Breast epithelium (tissue), 4 donors: Measurements from ENCODE around the gene RRM1. TPM values are rescaled to one million over a fixed set of nuclear protein-coding genes. Genes with fewer than 3 reads are reported as not detected.

Experiments
- DNase-seq, 2 donors: peaks; one replicate each; pipeline ENCODE4 v3.0.0-alpha.2; 2019; ENCODE audit warnings: low spot score in 2 of 2
- H3K27ac ChIP-seq, 2 donors: fragments of 200-600 bp; sonication (generic) in 1 of 2; one replicate each; pipeline ENCODE4 v1.5.1; 2016 to 2019; ENCODE audit warnings: mild to moderate bottlenecking in 1 of 2
- H3K27me3 ChIP-seq, 2 donors: fragments of 200-600 bp; sonication (generic) in 1 of 2; one replicate each; pipeline versions ENCODE4 v1.5.1 to v1.6.0; 2017 to 2019; ENCODE audit warnings: control low read depth in 1 of 2, mild to moderate bottlenecking in 1 of 2
- H3K36me3 ChIP-seq: fragments of 200-600 bp; one replicate; pipeline ENCODE4 v1.5.1; 2019
- H3K4me1 ChIP-seq, 2 donors: fragments of 200-600 bp; sonication (generic); one replicate each; pipeline ENCODE4 v1.5.1; 2016 to 2019; ENCODE audit warnings: control low read depth in 1 of 2
- H3K4me3 ChIP-seq, 3 donors: fragments of 200-600 bp; sonication (generic); 1 replicate in 2 of 3; 2 replicates in 1 of 3; pipeline ENCODE4 v1.5.1; 2016 to 2019; ENCODE audit warnings: mild to moderate bottlenecking in 3 of 3, moderate library complexity in 2 of 3
- H3K9me3 ChIP-seq, 2 donors: fragments of 200-600 bp; sonication (generic) in 1 of 2; one replicate each; pipeline ENCODE4 v1.5.1; 2016 to 2019; ENCODE audit warnings: control low read depth in 1 of 2
- POLR2A ChIP-seq: fragments of 450-650 bp; IDR thresholded peaks from one replicate; pipeline ENCODE4 v1.6.1; 2016; ENCODE audit warnings: antibody characterized with exemption, mild to moderate bottlenecking, moderate library complexity
- POLR2AphosphoS5 ChIP-seq, 3 donors: sonication (generic); formaldehyde crosslinking; IDR thresholded peaks; one replicate each; pipeline ENCODE4 v1.6.1; 2017; ENCODE audit warnings: antibody characterized with exemption in 3 of 3
- intact Hi-C: fragments of 100-400 bp; cut with DNase I; formaldehyde crosslinking; loops from one replicate; pipeline ENCODE4 v1.15.1; 2023; ENCODE audit warnings: low total_unique reads
- total RNA-seq, 3 donors: library from RNA; depleted of rRNA; stranded (reverse); fragments of >200 nt; gene quantifications; one replicate each; pipeline ENCODE4 v1.1.0, GENCODE V29; 2016
- TF ChIP-seq, protein P1 (sequence below), 3 donors: fragments of 450-650 bp; IDR thresholded peaks; one replicate each; pipeline ENCODE4 v1.5.1; 2016 to 2017; ENCODE audit warnings: antibody characterized with exemption in 3 of 3, mild to moderate bottlenecking in 3 of 3, moderate library complexity in 3 of 3

RRM1 gene
- total RNA-seq, 3 donors from 2014 or later, result 35.7 to 52.0 (median 52.0) TPM

DNA sequence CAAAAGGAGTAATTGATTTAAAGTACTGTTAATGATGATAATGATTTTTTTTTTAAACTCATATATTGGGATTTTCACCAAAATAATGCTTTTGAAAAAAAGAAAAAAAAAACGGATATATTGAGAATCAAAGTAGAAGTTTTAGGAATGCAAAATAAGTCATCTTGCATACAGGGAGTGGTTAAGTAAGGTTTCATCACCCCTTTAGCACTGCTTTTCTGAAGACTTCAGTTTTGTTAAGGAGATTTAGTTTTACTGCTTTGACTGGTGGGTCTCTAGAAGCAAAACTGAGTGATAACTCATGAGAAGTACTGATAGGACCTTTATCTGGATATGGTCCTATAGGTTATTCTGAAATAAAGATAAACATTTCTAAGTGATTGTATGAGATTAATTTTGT lies 43.9 kb downstream of the RRM1 start:
- TF ChIP-seq POLR2AphosphoS5 (IDR thresholded peaks at IDR 0.05), result no peak
- no peak overlapping the region for H3K27ac ChIP-seq
- H3K4me3 ChIP-seq, result no peak overlapping the region
- DNase-seq, result no peak
- H3K27me3 ChIP-seq, result no peaks in the 10 kb centered on the region
- H3K9me3 ChIP-seq, result peaks cover 0 to 23% of the 10 kb centered on the region in 2 donors
- H3K36me3 ChIP-seq, result peaks cover 6% of the 10 kb centered on the region
- intact Hi-C loops, result no loop called here
- H3K4me1 ChIP-seq, result no peaks in the 10 kb centered on the region

DNA sequence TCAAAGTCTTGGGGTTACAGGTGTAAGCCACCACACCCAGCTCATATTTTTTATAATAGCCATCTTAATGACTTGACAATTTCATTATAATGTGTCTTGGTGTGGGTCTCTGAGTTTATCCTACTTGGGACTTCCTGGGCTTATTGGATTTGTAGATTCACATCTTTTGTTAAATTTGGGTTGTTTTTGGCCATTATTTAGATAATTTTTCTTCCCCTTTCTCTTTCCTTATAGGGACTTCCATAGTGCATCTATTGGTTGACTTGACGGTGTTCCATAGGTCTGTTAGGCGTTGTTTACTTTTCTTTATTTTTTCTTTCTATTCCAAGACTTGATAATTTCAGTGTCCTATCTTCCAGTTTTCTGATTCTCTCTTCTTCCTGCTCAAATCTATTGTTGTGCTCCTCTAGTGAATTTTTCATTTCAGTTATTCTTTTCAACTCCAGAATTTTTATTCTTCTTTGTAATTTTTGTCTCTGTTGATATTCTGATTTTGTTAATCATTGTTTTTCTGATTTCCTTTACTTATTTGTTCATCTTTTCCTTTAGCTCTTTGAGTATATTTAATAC lies 45.6 kb downstream of the RRM1 start:
- H3K36me3 ChIP-seq, result peaks cover 6% of the 10 kb centered on the region
- no peak for TF ChIP-seq POLR2AphosphoS5 (IDR thresholded peaks at IDR 0.05)
- TF ChIP-seq, protein P1, sequence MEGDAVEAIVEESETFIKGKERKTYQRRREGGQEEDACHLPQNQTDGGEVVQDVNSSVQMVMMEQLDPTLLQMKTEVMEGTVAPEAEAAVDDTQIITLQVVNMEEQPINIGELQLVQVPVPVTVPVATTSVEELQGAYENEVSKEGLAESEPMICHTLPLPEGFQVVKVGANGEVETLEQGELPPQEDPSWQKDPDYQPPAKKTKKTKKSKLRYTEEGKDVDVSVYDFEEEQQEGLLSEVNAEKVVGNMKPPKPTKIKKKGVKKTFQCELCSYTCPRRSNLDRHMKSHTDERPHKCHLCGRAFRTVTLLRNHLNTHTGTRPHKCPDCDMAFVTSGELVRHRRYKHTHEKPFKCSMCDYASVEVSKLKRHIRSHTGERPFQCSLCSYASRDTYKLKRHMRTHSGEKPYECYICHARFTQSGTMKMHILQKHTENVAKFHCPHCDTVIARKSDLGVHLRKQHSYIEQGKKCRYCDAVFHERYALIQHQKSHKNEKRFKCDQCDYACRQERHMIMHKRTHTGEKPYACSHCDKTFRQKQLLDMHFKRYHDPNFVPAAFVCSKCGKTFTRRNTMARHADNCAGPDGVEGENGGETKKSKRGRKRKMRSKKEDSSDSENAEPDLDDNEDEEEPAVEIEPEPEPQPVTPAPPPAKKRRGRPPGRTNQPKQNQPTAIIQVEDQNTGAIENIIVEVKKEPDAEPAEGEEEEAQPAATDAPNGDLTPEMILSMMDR (IDR thresholded peaks at IDR 0.05), result no peak
- no peak for TF ChIP-seq POLR2A
- intact Hi-C loops, result no loop called here

DNA sequence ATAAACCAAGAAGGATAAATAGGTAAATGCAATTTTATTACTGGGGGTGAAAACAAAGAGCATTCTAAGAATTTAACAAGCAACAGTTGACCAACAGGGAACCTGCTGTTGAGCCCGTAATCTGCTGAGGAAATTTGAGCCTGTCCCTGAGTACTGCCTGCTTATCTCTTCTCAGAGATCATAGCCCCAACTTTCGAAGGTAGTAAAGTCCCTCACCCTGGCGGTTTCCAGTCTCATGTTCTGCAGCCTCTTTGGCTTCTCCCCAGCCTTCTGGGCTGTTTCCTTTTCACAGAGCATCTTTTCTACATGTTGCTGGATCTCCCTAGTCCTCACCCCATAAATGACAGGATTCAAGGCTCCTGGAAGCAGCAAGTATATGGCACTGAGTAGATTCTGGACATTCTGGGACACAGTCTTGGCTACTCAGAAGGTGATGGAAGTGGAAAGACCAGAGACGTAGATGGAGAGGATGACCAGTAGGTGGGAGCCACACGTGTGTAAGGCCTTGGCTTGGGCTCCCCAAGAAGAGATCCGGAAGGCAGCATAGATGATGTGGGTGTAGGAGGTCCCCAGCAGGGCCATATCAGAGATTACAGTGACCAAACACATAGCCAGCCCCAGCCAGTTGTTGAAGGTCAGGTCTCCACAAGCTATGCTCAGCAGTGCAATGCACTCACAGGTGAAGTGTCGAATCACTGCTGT lies 51.6 kb downstream of the RRM1 start:
- Histone ChIP-seq H3K4me3 (no peak overlapping the region), H3K27me3 (no peaks in the 10 kb centered on the region), H3K36me3 (no peaks in the 10 kb centered on the region), H3K4me1 (no peaks in the 10 kb centered on the region), H3K9me3 (peaks cover 0 to 2% of the 10 kb centered on the region in 2 donors), H3K27ac (no peak overlapping the region)
- TF ChIP-seq, protein P1 (IDR thresholded peaks at IDR 0.05), result no peak
- TF ChIP-seq POLR2A, result no peak
- intact Hi-C loops, result no loop called here
- no peak for DNase-seq

More for the DNA sequence above, 45.6 kb downstream of the RRM1 start:
- no peak overlapping the region for H3K27ac ChIP-seq
- no peaks in the 10 kb centered on the region for H3K27me3 ChIP-seq
- peaks cover 0 to 23% of the 10 kb centered on the region in 2 donors for H3K9me3 ChIP-seq
- DNase-seq, result no peak
- H3K4me1 ChIP-seq, result no peaks in the 10 kb centered on the region
- no peak overlapping the region for H3K4me3 ChIP-seq

GRCh38 chr11:4146772-4147098 lies 52.1 kb downstream of the RRM1 start:
- H3K9me3 ChIP-seq, result no peaks in the 10 kb centered on the region
- H3K36me3 ChIP-seq, result no peaks in the 10 kb centered on the region
- no peak overlapping the region for H3K27ac ChIP-seq
- no peak for DNase-seq
- intact Hi-C loops, result no loop called here
- no peak overlapping the region for H3K4me3 ChIP-seq
- H3K27me3 ChIP-seq, result no peaks in the 10 kb centered on the region
- TF ChIP-seq POLR2A, result no peak
- TF ChIP-seq POLR2AphosphoS5 (IDR thresholded peaks at IDR 0.05), result no peak
- TF ChIP-seq, protein P1 (IDR thresholded peaks at IDR 0.05), result no peak
- H3K4me1 ChIP-seq, result no peaks in the 10 kb centered on the region

DNA sequence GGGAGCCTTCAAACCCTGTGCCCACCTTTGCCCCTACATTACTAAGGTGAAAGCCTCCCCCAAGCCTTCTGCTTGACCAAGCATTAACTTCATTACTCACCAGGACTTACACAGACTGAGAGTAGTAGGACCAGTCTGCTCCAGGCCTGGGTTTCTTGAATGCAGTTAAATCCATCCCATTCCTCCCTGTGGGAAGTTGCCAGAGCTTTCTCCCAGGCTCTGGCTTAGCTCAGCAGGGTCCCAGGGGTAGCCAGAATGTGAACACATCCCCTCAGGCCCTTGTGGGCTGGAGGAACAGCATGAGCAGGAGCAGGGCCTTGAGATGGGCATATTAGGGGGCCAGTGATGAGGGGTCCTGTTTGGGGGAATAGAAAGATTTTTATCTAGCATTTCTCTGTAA lies 59.9 kb downstream of the RRM1 start:
- no peak overlapping the region for H3K27ac ChIP-seq
- no peaks in the 10 kb centered on the region for H3K9me3 ChIP-seq
- intact Hi-C loops, result no loop called here
- no peaks in the 10 kb centered on the region for H3K4me1 ChIP-seq
- no peaks in the 10 kb centered on the region for H3K36me3 ChIP-seq
- H3K27me3 ChIP-seq, result no peaks in the 10 kb centered on the region
- no peak for DNase-seq
- no peak overlapping the region for H3K4me3 ChIP-seq
- TF ChIP-seq, protein P1 (IDR thresholded peaks at IDR 0.05), result no peak
- TF ChIP-seq POLR2A (no peak), POLR2AphosphoS5 (IDR thresholded peaks at IDR 0.05) (no peak)
